ENCODE measurements around the gene GALT. TPM values are rescaled to one million over a fixed set of nuclear protein-coding genes. Genes with fewer than 3 reads are reported as not detected.
A peak's percentile ranks its signal among the peaks of the same experiment; 100 is the strongest.

The GALT gene
- total RNA-seq: 10 to 100 TPM; 42.8 to 44.0 TPM
- 10 to 100 TPM; 58.4 to 81.6 (median 73.1) TPM for polyA plus RNA-seq (ENCODE audit: insufficient read length in 6 of 6)
- long read RNA-seq, donor 1, transcript GALT-210 (2 exons, 858 nt): major isoform, 20 of 41 reads
- long read RNA-seq, donor 1, transcript GALT-201 (11 exons, 1,768 nt): minor isoform, 10 of 41 reads
- long read RNA-seq, donor 1, partial matches to known transcripts: 10 of 41 reads
- long read RNA-seq, donor 1, other reads (novel, unspliced or antisense): 0 of 41 reads
- long read RNA-seq, donor 2, transcript GALT-210 (2 exons, 858 nt): major isoform, 10 of 59 reads
- long read RNA-seq, donor 2, partial matches to known transcripts: 43 of 59 reads
- long read RNA-seq, donor 2, other reads (novel, unspliced or antisense): 0 of 59 reads
- long read RNA-seq, donor 3, transcript GALT-210 (2 exons, 858 nt): major isoform, 17 of 21 reads
- long read RNA-seq, donor 3, partial matches to known transcripts: 0 of 21 reads
- long read RNA-seq, donor 3, other reads (novel, unspliced or antisense): 0 of 21 reads
- long read RNA-seq, donor 4, transcript GALT-201 (11 exons, 1,768 nt): major isoform, 21 of 32 reads
- long read RNA-seq, donor 4, partial matches to known transcripts: 2 of 32 reads
- long read RNA-seq, donor 4, other reads (novel, unspliced or antisense): 5 of 32 reads
- long read RNA-seq, donor 5, transcript GALT-210 (2 exons, 858 nt): major isoform, 9 of 18 reads
- long read RNA-seq, donor 5, partial matches to known transcripts: 5 of 18 reads
- long read RNA-seq, donor 5, other reads (novel, unspliced or antisense): 0 of 18 reads
- long read RNA-seq, donor 6, transcript GALT-210 (2 exons, 858 nt): major isoform, 7 of 18 reads
- long read RNA-seq, donor 6, transcript GALT-201 (11 exons, 1,768 nt): major isoform, 7 of 18 reads
- long read RNA-seq, donor 6, partial matches to known transcripts: 0 of 18 reads
- long read RNA-seq, donor 6, other reads (novel, unspliced or antisense): 0 of 18 reads
- long read RNA-seq, donor 7, transcript GALT-210 (2 exons, 858 nt): major isoform, 8 of 11 reads
- long read RNA-seq, donor 7, partial matches to known transcripts: 0 of 11 reads
- long read RNA-seq, donor 7, other reads (novel, unspliced or antisense): 0 of 11 reads
- long read RNA-seq, donor 8, transcript GALT-210 (2 exons, 858 nt): major isoform, 10 of 20 reads
- long read RNA-seq, donor 8, transcript GALT-201 (11 exons, 1,768 nt): major isoform, 10 of 20 reads
- long read RNA-seq, donor 8, partial matches to known transcripts: 0 of 20 reads
- long read RNA-seq, donor 8, other reads (novel, unspliced or antisense): 0 of 20 reads
- long read RNA-seq, donor 9: 0 reads
- long read RNA-seq, donor 10, transcript GALT-201 (11 exons, 1,768 nt): major isoform, 28 of 54 reads
- long read RNA-seq, donor 10, partial matches to known transcripts: 3 of 54 reads
- long read RNA-seq, donor 10, other reads (novel, unspliced or antisense): 23 of 54 reads
- long read RNA-seq, donor 11, transcript GALT-210 (2 exons, 858 nt): major isoform, 9 of 15 reads
- long read RNA-seq, donor 11, transcript GALT-201 (11 exons, 1,768 nt): minor isoform, 5 of 15 reads
- long read RNA-seq, donor 11, partial matches to known transcripts: 0 of 15 reads
- long read RNA-seq, donor 11, other reads (novel, unspliced or antisense): 0 of 15 reads
- long read RNA-seq, donor 12, transcript GALT-210 (2 exons, 858 nt): major isoform, 6 of 7 reads
- long read RNA-seq, donor 12, partial matches to known transcripts: 0 of 7 reads
- long read RNA-seq, donor 12, other reads (novel, unspliced or antisense): 0 of 7 reads

DNA sequence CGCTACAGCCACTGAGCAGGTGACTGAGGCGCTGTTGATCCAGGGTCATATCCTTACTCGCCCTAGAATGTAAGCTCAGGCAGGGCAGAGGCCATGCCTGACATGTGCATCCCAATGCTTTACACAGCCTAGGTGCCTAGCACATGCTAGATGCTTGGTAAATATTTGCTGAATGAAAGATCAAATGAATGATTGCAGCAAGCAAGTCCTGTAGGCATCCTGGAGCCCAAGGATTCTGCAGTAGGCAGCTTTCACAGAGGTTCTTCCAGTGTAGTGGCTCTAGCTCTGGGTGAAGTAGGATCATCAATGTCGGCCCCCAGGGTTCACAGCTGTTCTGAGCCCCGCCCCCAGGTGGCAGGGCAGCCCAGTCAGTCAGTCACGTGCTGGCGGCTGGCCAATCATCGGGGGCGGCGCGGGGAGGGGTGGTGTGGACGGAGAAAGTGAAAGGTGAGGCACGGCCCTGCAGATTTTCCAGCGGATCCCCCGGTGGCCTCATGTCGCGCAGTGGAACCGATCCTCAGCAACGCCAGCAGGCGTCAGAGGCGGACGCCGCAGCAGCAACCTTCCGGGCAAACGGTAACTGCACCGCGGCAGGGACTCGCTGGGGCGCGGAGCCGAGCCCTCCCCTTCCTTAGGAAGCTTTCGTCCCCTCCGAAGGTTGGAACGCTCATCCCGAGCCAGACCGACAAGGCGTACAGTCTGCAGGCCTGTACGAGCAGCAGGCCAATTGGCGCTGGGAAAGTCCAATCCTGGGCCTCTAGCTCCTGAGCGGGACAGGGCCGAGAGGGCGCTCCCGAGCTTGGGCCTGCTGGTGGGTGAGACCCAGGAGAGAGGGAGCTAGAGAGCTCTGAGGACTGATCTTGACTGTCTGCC lies at the start of gene GALT:
TSS of gene GALT (plus strand) at position 465 of the 873 bp plus-strand sequence. CDS start at position 495, 30 bp downstream.
- DNase-seq (peak; percentile 83 to 99 (median 94)), ATAC-seq (peak; percentile 96)
- Histone ChIP-seq H3K9me3 (no peaks in the 10 kb centered on the region), H3K4me1 (peaks cover 9 to 29% of the 10 kb centered on the region in 2 donors), H3K4me3 (peak within 1 kb of the TSS; percentile 78 to 81), H3K36me3 (peaks cover 0 to 22% of the 10 kb centered on the region in 2 donors), H3K27ac (peak within 1 kb of the TSS; percentile 87), H3K27me3 (no peaks in the 10 kb centered on the region)
- intact Hi-C loops (cut with DNase I): no loop called here
- TF ChIP-seq, protein P1, sequence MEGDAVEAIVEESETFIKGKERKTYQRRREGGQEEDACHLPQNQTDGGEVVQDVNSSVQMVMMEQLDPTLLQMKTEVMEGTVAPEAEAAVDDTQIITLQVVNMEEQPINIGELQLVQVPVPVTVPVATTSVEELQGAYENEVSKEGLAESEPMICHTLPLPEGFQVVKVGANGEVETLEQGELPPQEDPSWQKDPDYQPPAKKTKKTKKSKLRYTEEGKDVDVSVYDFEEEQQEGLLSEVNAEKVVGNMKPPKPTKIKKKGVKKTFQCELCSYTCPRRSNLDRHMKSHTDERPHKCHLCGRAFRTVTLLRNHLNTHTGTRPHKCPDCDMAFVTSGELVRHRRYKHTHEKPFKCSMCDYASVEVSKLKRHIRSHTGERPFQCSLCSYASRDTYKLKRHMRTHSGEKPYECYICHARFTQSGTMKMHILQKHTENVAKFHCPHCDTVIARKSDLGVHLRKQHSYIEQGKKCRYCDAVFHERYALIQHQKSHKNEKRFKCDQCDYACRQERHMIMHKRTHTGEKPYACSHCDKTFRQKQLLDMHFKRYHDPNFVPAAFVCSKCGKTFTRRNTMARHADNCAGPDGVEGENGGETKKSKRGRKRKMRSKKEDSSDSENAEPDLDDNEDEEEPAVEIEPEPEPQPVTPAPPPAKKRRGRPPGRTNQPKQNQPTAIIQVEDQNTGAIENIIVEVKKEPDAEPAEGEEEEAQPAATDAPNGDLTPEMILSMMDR (IDR thresholded peaks at IDR 0.05): peak; percentile 27 to 43

DNA sequence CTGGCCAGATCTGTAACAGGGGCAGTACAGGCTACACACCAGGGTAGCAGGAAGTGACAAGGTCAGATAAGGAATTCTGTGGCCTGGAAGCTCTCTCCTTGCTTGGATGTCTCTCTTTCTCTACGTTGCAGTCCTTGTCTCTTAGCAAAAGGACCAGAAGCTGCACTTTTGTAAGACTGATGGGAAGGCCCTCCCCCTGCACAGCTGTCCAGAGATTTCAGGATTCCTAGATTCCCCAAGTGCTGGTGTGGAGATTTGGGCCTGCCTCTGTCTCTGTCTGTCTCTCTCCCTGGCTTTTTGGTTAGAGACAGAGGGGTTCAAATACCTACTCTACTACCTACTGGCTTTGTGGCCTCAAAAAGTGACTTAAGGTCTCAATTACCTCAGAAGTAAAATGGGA lies 46.9 kb upstream of the GALT start:
- ATAC-seq (no peak), DNase-seq (no peak)
- Histone ChIP-seq H3K4me3 (no peak overlapping the region), H3K27me3 (peaks cover 0 to 3% of the 10 kb centered on the region in 2 donors), H3K9me3 (no peaks in the 10 kb centered on the region), H3K36me3 (no peaks in the 10 kb centered on the region), H3K4me1 (no peaks in the 10 kb centered on the region), H3K27ac (no peak overlapping the region)
- TF ChIP-seq, protein P1 (IDR thresholded peaks at IDR 0.05): no peak
- intact Hi-C loops (cut with DNase I): no loop called here

- DNase-seq (no peak), ATAC-seq (no peak)
- H3K9me3 ChIP-seq: no peaks in the 10 kb centered on the region
- H3K4me3 ChIP-seq: no peak overlapping the region
- H3K36me3 ChIP-seq: no peaks in the 10 kb centered on the region
- H3K4me1 ChIP-seq: no peaks in the 10 kb centered on the region
- intact Hi-C loops (cut with DNase I): loop anchor here in 1 of 2 donors (10.0 kb wide), 2 partner anchors 196 to 266 kb away; no protein-coding TSS in a partner anchor
- no peaks in the 10 kb centered on the region for H3K27me3 ChIP-seq
- TF ChIP-seq, protein P1 (IDR thresholded peaks at IDR 0.05): no peak
- H3K27ac ChIP-seq: no peak overlapping the region
Observed at GRCh38 chr9:34600908-34601307, 45.6 kb upstream of the GALT start.

Measured in left lung (tissue), 14 donors.